K562 (cell line): Measurements from ENCODE around the gene FRMPD1. TPM values are rescaled to one million over a fixed set of nuclear protein-coding genes. Genes with fewer than 3 reads are reported as not detected.

ENCODE experiments used
- ATF7 ChIP-seq: fragments of 450-650 bp; IDR thresholded peaks from 2 replicates; pipeline ENCODE4 v1.7.1; 2014; ENCODE audit warnings: mild to moderate bottlenecking, moderate library complexity
- CBFA2T3 ChIP-seq: fragments of 450-650 bp; IDR thresholded peaks from 2 replicates; pipeline ENCODE4 v1.6.1; 2017
- CREM ChIP-seq: IDR thresholded peaks from 2 replicates; pipeline ENCODE4 v1.6.1; 2014; ENCODE audit warnings: antibody characterized with exemption, low read depth
- ELF4 ChIP-seq: fragments of 450-650 bp; formaldehyde crosslinking; IDR thresholded peaks from 2 replicates; pipeline ENCODE4 v1.4.0; 2022; ENCODE audit warnings: missing genetic modification characterization
- EP300 ChIP-seq: IDR thresholded peaks from 2 replicates; pipeline ENCODE4 v1.6.1; 2012; ENCODE audit warnings: low read length, improper control_type of control experiment
- FOSL1 ChIP-seq: fragments of 200-800 bp; sonication (Bioruptor generic); conservative IDR thresholded peaks from 2 replicates; pipeline ENCODE4 v1.6.1; 2016; ENCODE audit warnings: missing genetic modification characterization, missing compliant biosample characterization
- FOXM1 ChIP-seq, 2 experiments: fragments of 450-650 bp in 1 of 2; sonication (generic) in 1 of 2; formaldehyde crosslinking in 1 of 2; IDR thresholded peaks; 2 replicates each; pipeline versions ENCODE4 v1.6.1 to v1.9.0; 2017 to 2022; ENCODE audit warnings: low read depth in 2 of 2, mild to moderate bottlenecking in 2 of 2, missing genetic modification reagents in 1 of 2, moderate library complexity in 1 of 2
- HCFC1 ChIP-seq: IDR thresholded peaks from 2 replicates; pipeline ENCODE4 v1.6.1; 2012; ENCODE audit warnings: low read depth, low read length, improper control_type of control experiment
- KDM1A ChIP-seq, 2 experiments: fragments of 450-650 bp; IDR thresholded peaks; 2 replicates each; pipeline ENCODE4 v1.6.1; 2016; ENCODE audit warnings: mild to moderate bottlenecking in 2 of 2
- NFE2L1 ChIP-seq: fragments of 450-650 bp; IDR thresholded peaks from 2 replicates; pipeline ENCODE4 v1.6.1; 2016; ENCODE audit warnings: missing genetic modification characterization, low read depth, mild to moderate bottlenecking, missing compliant biosample characterization, moderate library complexity, borderline replicate concordance
- NFIC ChIP-seq: fragments of 450-650 bp; IDR thresholded peaks from 2 replicates; pipeline ENCODE4 v1.6.1; 2017; ENCODE audit warnings: mild to moderate bottlenecking, inconsistent platforms
- NR2F6 ChIP-seq: fragments of 450-650 bp; formaldehyde crosslinking; IDR thresholded peaks from 2 replicates; pipeline ENCODE4 v1.4.0; 2020; ENCODE audit warnings: mild to moderate bottlenecking
- PML ChIP-seq: IDR thresholded peaks from 2 replicates; pipeline ENCODE4 v1.6.1; 2012; ENCODE audit warnings: low read length, inconsistent platforms
- POLR2AphosphoS5 ChIP-seq: IDR thresholded peaks from 2 replicates; pipeline ENCODE4 v1.6.1; 2011; ENCODE audit warnings: mild to moderate bottlenecking, low read depth, low read length, moderate library complexity; ENCODE audit not compliant: control insufficient read depth, insufficient read depth
- RCOR1 ChIP-seq, 2 experiments: IDR thresholded peaks; 2 replicates each; pipeline ENCODE4 v1.6.1; 2012; ENCODE audit warnings: low read depth in 2 of 2, low read length in 2 of 2, borderline replicate concordance in 1 of 2, improper control_type of control experiment in 1 of 2
- SMAD1 ChIP-seq: fragments of 150-350 bp; IDR thresholded peaks from 2 replicates; pipeline ENCODE4 v1.6.1; 2014; ENCODE audit warnings: low read length, low read depth; ENCODE audit not compliant: partially characterized antibody
- SMAD4 ChIP-seq: fragments of 250-450 bp; sonication (Bioruptor Pico); conservative IDR thresholded peaks from 2 replicates; pipeline ENCODE4 v1.8.0; 2021; ENCODE audit warnings: inconsistent platforms, mild to moderate bottlenecking, moderate library complexity
- SMARCA4 ChIP-seq: fragments of 450-650 bp; IDR thresholded peaks from 2 replicates; pipeline ENCODE4 v1.6.1; 2016
- TCF3 ChIP-seq: sonication (generic); formaldehyde crosslinking; IDR thresholded peaks from 2 replicates; pipeline ENCODE4 v1.4.0; 2020; ENCODE audit warnings: mild to moderate bottlenecking, missing genetic modification reagents
- ZNF507 ChIP-seq: conservative IDR thresholded peaks from 2 replicates; pipeline ENCODE4 v1.6.1; 2017; ENCODE audit warnings: missing genetic modification characterization, missing compliant biosample characterization
- polyA plus RNA-seq, 8 experiments: library from polyadenylated mRNA; depleted of rRNA in 4 of 8; stranded (reverse) in 5 of 8; unstranded in 3 of 8; fragments of >200 nt; fragmentation: Nextera tagmentation in 2 of 8; fragmentation: Illumina TruSeq in 1 of 8; extraction: Ambion mirVana in 2 of 8; extraction: Trizol in 1 of 8; gene quantifications; 2 replicates each; pipeline versions ENCODE4 v1.2.1 to v1.2.3, GENCODE V29; 2011 to 2014; ENCODE audit warnings: inconsistent platforms in 1 of 8, missing spikeins in 1 of 8
- total RNA-seq, 7 experiments: library from RNA; depleted of rRNA in 6 of 7; stranded (reverse); fragments of >200 nt in 6 of 7; fragmentation: Illumina TruSeq in 2 of 7; extraction: Trizol in 2 of 7; gene quantifications; 2 replicates each; pipeline versions ENCODE4 v1.2.1 to v1.2.3, GENCODE V29; 2011 to 2021; ENCODE audit warnings: low replicate concordance in 1 of 7
- TF ChIP-seq, protein P1 (sequence below): sonication (generic); formaldehyde crosslinking; IDR thresholded peaks from 2 replicates; pipeline ENCODE4 v1.8.0; 2022; ENCODE audit warnings: mild to moderate bottlenecking, low read depth, missing genetic modification reagents

The FRMPD1 gene
- total and polyA plus RNA-seq, 9 of the 15 experiments (the other 6 are each of a cell fraction or from before 2014, with no cell fraction given), result not detected

DNA sequence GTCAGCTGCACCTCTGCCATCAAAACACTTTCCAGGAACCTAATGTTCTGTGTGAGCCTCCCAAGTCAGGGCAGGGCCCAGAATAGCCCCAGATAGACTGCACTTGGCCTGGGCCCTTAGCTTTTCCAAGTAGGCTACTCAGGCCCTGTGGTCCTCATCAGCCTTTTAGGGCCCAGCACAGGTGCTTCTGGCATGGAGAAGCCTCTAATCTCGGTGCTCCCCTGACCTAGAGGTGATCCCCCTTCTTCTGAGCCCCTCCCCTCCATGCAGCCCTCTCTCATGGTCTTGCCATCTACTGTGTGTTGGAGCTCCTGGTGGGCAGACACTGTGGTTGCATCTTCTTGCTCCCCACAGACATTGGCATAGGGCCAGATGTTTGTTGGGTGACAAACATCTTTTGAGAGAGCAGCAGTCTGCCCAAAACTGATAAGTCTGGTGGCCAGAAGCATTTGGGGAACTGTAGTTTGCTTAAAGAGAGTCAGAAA, 28.1 kb downstream of the FRMPD1 start (continued):
- TF ChIP-seq HCFC1, result peak; percentile 62
- TF ChIP-seq FOXM1 (IDR thresholded peaks at IDR 0.05; ENCODE audit: low read depth), result 0 out of 2 replicates have a peak, but pooled peaks have one; percentile 16
- no peak for TF ChIP-seq FOXM1 (CRISPR knock-in tag; IDR thresholded peaks at IDR 0.05; ENCODE audit: low read depth)
- peak; percentile 69 for TF ChIP-seq POLR2AphosphoS5
- 0 out of 2 replicates have a peak, but pooled peaks have one; percentile 40 for TF ChIP-seq ELF4
- TF ChIP-seq KDM1A (IDR thresholded peaks at IDR 0.05), result peak; percentile 34 to 46; a peak in 2 of 4 replicates
- TF ChIP-seq SMAD4 (CRISPR knock-in tag), result peak; percentile 66; the same call in 1 of the 2 replicates
- TF ChIP-seq, protein P1, sequence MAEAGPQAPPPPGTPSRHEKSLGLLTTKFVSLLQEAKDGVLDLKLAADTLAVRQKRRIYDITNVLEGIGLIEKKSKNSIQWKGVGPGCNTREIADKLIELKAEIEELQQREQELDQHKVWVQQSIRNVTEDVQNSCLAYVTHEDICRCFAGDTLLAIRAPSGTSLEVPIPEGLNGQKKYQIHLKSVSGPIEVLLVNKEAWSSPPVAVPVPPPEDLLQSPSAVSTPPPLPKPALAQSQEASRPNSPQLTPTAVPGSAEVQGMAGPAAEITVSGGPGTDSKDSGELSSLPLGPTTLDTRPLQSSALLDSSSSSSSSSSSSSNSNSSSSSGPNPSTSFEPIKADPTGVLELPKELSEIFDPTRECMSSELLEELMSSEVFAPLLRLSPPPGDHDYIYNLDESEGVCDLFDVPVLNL (CRISPR knock-in tag), result no peak
- TF ChIP-seq CBFA2T3, result peak; percentile 80
- 0 out of 2 replicates have a peak, but pooled peaks have one; percentile 6 for TF ChIP-seq EP300
- TF ChIP-seq NFE2L1 (tag), result no peak
- TF ChIP-seq ATF7, result peak; percentile 28; the same call in 1 of the 2 replicates
- peak; percentile 69 for TF ChIP-seq SMAD1
- TF ChIP-seq TCF3 (CRISPR knock-in tag), result peak; percentile 76
- TF ChIP-seq ZNF507, result no peak
- TF ChIP-seq PML, result 0 out of 2 replicates have a peak, but pooled peaks have one; percentile 41
- TF ChIP-seq NFIC, result peak; percentile 99
- TF ChIP-seq CREM, result peak; percentile 26; the same call in 1 of the 2 replicates
- TF ChIP-seq NR2F6 (CRISPR knock-in tag), result no peak
- TF ChIP-seq RCOR1 (IDR thresholded peaks at IDR 0.05; ENCODE audit: borderline replicate concordance in 1 of 2, low read depth in 2 of 2, low read length in 2 of 2), result peak in 1 of 2 experiments; percentile 49; a peak in 1 of 4 replicates
- TF ChIP-seq FOSL1 (tag), result peak; percentile 52; the same call in 1 of the 2 replicates
- TF ChIP-seq SMARCA4, result peak; percentile 66; the same call in 1 of the 2 replicates
